Mesothelial cell of epicardium (in vitro differentiated cells): Measurements from ENCODE around the gene TNIP3. TPM values are rescaled to one million over a fixed set of nuclear protein-coding genes. Genes with fewer than 3 reads are reported as not detected.
"Not testable (repeated sequence)": the region's sequence is repeated elsewhere in the genome, so short reads cannot be mapped to it uniquely, and the experiment has no call there.

ENCODE experiments used
- DNase-seq, 2 experiments: peaks; one replicate each; pipeline ENCODE4 v3.0.0; 2021; ENCODE audit warnings: low spot score in 2 of 2; ENCODE audit not compliant: unreplicated experiment in 2 of 2
- H3K27ac Mint-ChIP-seq: 2 replicates; pipeline ENCODE4 v1.8.0; 2021; ENCODE audit warnings: mixed read lengths
- H3K27me3 Mint-ChIP-seq: 2 replicates; pipeline ENCODE4 v1.8.0; 2021; ENCODE audit warnings: low read depth, mixed read lengths
- H3K36me3 Mint-ChIP-seq: 2 replicates; pipeline ENCODE4 v1.8.0; 2021; ENCODE audit warnings: mixed read lengths
- H3K4me1 Mint-ChIP-seq: 2 replicates; pipeline ENCODE4 v1.8.0; 2021; ENCODE audit warnings: mixed read lengths
- H3K4me3 Mint-ChIP-seq: 2 replicates; pipeline ENCODE4 v1.8.0; 2021; ENCODE audit warnings: mild to moderate bottlenecking, moderate library complexity, mixed read lengths
- H3K9me3 Mint-ChIP-seq: 2 replicates; pipeline ENCODE4 v1.8.0; 2021; ENCODE audit warnings: mixed read lengths
- CTCF ChIP-seq: fragments of 200-600 bp; sonication (generic); IDR thresholded peaks from one replicate; pipeline ENCODE4 v1.5.0; 2021; ENCODE audit warnings: antibody characterized with exemption; ENCODE audit not compliant: unreplicated experiment
- total RNA-seq: library from RNA; stranded (reverse); gene quantifications from 3 replicates; pipeline ENCODE4 v1.2.1, GENCODE V29; 2021

Gene TNIP3, protein sequence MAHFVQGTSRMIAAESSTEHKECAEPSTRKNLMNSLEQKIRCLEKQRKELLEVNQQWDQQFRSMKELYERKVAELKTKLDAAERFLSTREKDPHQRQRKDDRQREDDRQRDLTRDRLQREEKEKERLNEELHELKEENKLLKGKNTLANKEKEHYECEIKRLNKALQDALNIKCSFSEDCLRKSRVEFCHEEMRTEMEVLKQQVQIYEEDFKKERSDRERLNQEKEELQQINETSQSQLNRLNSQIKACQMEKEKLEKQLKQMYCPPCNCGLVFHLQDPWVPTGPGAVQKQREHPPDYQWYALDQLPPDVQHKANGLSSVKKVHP
- 0.27 to 0.51 TPM (median 0.27 TPM) in 3 replicates for total RNA-seq

DNA sequence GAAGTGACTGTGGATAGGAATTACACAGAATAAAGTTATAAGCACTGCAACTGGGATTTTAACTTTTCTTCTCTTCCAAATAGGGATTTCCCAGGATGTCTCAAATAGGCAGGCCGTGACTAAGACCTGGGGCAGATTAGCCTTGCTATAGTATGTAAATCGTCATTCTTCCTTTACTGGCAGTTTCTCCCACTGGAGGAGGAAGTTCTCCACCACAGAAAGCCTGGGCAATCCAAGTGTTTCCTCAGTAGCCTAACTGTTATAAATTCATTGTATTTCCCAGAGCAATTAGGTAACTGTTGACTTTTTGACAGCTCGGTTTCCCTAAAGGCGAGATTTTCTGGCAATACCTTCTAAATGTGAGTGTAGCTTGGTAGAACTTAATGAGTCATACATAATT lies at the start of gene TNIP3:
Gene TNIP3, minus strand, starts transcription at position 31 of the 400 bp plus-strand sequence. CDS start 196 bp downstream, outside the sequence.
- no peak within 1 kb of the TSS for H3K27ac Mint-ChIP-seq
- H3K4me1 Mint-ChIP-seq: no peaks in the 10 kb centered on the region

DNA sequence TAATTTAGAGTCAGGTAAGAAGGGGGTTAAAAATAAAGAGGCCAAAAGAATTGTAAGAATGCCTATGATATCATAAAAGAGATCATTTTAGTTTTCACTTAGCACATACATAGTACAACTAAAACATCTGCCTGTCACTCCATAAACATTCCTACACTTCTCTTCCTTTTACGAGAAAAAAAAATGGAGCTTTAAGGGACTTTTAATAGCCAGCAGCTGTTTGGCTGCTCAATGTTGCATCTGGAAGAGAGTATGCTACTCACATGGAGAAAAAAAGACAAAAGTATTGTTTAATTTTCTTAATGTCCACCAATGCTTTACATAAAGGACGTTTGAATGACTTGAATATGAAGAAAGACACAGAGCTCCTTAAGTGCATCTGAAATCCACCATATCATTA lies 48.7 kb upstream of the TNIP3 start:
- no peak for TF ChIP-seq CTCF
- no peak for DNase-seq
- peak overlapping the region; percentile 75 for H3K27ac Mint-ChIP-seq
- peaks cover 16% of the 10 kb centered on the region for H3K9me3 Mint-ChIP-seq
- peaks cover 33% of the 10 kb centered on the region for H3K4me1 Mint-ChIP-seq
- H3K4me3 Mint-ChIP-seq: no peak overlapping the region
- H3K36me3 Mint-ChIP-seq: no peaks in the 10 kb centered on the region
- no peaks in the 10 kb centered on the region for H3K27me3 Mint-ChIP-seq

More for the DNA sequence above, at the start of gene TNIP3:
- Mint-ChIP-seq H3K9me3 (no peaks in the 10 kb centered on the region), H3K4me3 (no peak within 1 kb of the TSS), H3K27me3 (no peaks in the 10 kb centered on the region), H3K36me3 (no peaks in the 10 kb centered on the region)
- TF ChIP-seq CTCF: no peak
- DNase-seq: no peak

GRCh38 chr4:121209171-121209570 lies 45.0 kb upstream of the TNIP3 start:
- Mint-ChIP-seq H3K27ac (peak overlapping the region; percentile 37), H3K9me3 (peaks cover 17% of the 10 kb centered on the region), H3K4me3 (no peak overlapping the region), H3K27me3 (no peaks in the 10 kb centered on the region), H3K36me3 (no peaks in the 10 kb centered on the region), H3K4me1 (peaks cover 21% of the 10 kb centered on the region)
- DNase-seq: no peak
- TF ChIP-seq CTCF: no peak

- no peak for DNase-seq
- Mint-ChIP-seq H3K9me3 (peaks cover 17% of the 10 kb centered on the region), H3K36me3 (no peaks in the 10 kb centered on the region), H3K27ac (peak overlapping the region; percentile 37), H3K27me3 (no peaks in the 10 kb centered on the region), H3K4me1 (peaks cover 21% of the 10 kb centered on the region), H3K4me3 (no peak overlapping the region)
- no peak for TF ChIP-seq CTCF
Observed at GRCh38 chr4:121208244-121209007, 44.3 kb upstream of the TNIP3 start.

- Mint-ChIP-seq H3K9me3 (peaks cover 13% of the 10 kb centered on the region), H3K4me1 (peaks cover 16% of the 10 kb centered on the region)
- not testable (repeated sequence) for H3K36me3 Mint-ChIP-seq, H3K4me3 Mint-ChIP-seq, H3K27ac Mint-ChIP-seq, H3K27me3 Mint-ChIP-seq, DNase-seq
Observed at GRCh38 chr4:121205777-121206176, 41.7 kb upstream of the TNIP3 start.
